NCI-H345 treated with DMSO at 0.1 percent for 48 hours (cell line): ENCODE results near the gene SMIM41.

Experiments used
- DNase-seq: peaks from one replicate; lab custom pipeline; 2025; ENCODE audit not compliant: unreplicated experiment; lab: John Stamatoyannopoulos, UW

Gene SMIM41

DNA sequence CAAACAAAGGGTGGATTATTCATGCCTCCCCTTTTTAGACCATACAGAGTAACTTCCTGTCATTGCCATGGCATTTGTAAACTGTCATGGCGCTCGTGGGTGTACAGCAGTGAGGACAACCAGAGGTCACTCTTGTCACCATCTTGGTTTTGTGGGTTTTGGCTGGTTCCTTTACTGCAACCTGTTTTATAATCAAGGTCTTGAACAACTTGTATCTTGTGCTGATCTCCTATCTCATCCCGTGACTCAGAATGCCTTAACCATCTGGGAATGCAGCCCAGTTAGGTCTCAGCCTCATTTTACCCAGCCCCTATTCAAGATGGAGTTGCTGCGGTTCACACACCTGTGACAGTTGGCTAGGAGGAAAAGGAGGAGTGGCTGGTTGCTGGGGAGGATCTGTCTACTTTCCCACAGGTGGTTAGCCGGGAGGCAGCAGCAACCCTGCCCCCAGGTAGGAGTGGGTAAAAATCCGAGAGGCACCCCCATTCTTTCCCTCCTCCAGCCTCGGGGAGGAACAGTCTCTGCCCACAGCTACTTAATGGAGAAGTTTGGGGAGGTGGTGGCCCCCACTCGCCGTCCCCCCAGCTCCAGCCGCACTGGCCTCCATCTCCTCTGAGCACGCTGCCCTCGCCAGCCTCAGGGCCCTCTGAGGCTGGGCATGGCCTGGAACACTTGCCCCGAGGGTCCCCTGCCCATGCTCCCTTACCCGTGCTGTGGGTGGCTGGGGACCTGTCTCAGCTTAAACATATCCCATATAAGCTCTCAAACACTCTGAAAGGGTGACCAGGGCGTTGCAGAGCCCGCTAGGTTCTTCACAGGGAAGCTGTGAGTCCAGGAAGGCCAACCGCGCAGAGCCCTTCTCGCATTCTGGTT is 41.7 kb downstream of the SMIM41 start:
- DNase-seq: no peak

GRCh38 chr12:52121824-52122539 is 42.5 kb downstream of the SMIM41 start:
- peak; percentile 34 for DNase-seq

- DNase-seq: no peak
Measured at GRCh38 chr12:52122540-52122871, 43.0 kb downstream of the SMIM41 start.

GRCh38 chr12:52122904-52123303 is 43.4 kb downstream of the SMIM41 start:
- no peak for DNase-seq

DNA sequence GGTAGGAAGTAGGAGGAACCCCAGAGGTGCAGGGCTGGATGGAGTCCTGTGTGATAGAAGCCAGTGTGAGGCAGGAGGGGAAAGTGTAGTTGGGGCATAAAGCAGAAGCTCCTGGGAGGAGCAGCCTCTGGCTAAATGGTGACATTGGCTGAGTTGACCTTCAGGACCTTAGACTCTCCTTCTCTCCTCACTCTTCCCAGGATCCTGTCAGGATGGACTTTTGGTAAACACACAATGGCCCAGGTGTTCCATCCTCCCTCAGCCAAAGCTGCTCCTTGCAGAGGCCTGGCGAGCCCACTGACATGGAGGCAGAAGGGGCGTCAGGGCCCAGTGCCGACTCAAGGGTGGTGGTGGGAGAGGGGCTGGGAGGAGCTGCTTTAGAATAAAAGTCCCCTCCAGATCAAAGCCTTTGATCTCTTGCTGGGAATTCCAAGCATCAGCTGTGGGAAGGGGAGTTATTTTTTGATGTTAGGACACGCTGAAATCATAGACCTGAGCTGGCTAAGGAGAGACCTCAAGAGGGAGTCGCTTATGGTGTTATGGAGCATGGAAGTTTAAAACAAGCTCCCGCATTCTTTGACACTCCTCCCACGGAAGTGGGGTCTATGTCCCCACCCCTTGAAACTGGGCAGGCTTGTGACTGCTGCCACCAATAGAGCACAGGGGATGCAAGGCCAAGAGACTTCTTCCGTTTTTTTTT is 44.1 kb downstream of the SMIM41 start:
- no peak for DNase-seq

GRCh38 chr12:52125476-52125900 is 46.0 kb downstream of the SMIM41 start:
- DNase-seq: peak; percentile 77

GRCh38 chr12:52126050-52126604 is 46.6 kb downstream of the SMIM41 start:
- DNase-seq: no peak

DNA sequence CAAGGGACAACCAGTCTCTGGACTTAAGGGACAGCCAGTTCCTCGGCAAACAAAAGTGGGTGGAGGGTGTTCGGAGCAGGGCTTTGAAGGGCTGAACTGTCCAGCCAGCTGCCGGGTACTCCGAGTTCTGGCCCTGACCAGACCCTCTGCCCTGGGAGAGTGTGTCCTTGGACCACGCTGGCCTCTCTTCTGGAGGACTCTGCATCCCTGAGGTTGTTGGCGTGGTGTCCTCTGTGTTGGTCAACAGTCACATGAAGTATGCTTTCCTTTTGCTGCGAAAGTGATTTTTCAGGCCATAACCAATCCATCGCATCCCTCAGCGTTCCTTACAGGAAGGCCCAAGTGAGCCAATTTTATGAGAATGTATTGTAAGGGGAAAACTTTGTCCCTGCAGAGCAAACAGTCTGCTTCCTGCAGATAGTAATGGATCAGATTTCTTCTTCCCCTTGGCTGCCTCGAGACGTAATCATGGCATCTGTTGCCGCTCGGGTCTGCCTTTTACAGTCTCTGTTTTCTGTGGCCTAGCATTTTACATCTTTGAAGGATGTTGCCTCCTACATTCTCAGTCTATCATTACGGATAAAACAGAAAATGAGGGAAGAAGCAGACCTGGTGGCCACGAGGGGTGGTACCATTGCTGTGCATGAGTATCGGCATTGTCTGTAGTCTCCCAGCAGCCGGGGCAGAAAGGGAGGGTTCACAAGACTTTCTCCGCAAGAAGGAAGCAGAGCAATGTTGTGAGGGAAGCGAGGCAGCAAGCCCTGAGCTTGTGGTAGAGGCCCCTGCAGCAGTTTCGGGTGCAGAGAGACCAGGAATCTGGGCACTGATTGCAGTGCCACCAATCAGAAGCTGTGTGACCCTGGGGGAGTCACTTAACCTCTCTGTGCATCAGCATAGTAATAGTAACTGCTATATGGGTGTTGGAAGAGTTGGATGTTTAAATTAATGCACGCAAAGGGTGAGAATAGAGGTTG is 47.4 kb downstream of the SMIM41 start:
- no peak for DNase-seq

DNA sequence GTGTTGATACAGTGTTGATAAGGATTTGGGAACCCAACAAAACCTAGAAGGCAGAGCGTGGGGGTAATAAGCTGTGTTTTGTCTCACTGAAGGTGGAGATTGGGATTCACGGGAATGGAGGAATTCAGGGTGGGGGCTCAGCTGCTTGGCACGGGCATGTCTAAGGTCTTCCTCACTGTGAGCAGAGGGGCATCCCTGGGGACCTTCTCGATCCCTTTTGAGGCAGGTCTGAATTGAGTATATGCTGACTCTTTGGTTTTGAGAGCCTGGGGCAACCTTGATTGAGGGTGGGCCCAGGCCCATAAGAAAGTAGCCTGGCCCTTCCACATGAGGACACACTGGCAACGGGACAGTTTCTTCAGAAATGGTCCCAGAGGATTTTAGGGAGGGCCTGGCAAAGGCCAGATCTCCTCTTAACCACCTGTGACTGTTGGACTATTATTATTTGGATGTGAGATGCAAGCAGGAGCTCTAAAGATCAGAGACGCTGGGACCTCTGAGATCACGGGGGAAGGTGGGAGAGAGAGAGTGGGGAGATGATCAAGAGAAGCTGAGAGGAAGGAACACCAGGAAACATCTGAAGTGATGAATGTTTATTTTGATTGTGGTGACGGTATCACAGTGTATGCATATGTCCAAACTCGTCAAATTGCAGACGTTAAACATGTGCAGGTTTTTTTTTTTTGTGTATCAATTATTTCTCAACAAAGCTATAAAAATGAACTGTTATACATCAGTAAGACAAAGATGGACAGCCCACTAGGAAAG is 48.4 kb downstream of the SMIM41 start:
- DNase-seq: no peak

GRCh38 chr12:52130711-52131110 is 51.2 kb downstream of the SMIM41 start:
- peak; percentile 98 for DNase-seq

- DNase-seq: no peak
Measured at GRCh38 chr12:52132754-52133161, 53.3 kb downstream of the SMIM41 start.

GRCh38 chr12:52137746-52138145 is 58.2 kb downstream of the SMIM41 start:
- DNase-seq: no peak

- DNase-seq: no peak
Measured at GRCh38 chr12:52139147-52139546, 59.6 kb downstream of the SMIM41 start.

GRCh38 chr12:52139579-52140062 is 60.1 kb downstream of the SMIM41 start:
- DNase-seq: peak; percentile 79

GRCh38 chr12:52141306-52141705 is 61.8 kb downstream of the SMIM41 start:
- DNase-seq: no peak

- no peak for DNase-seq
Measured at GRCh38 chr12:52141875-52142274, 62.4 kb downstream of the SMIM41 start.

DNA sequence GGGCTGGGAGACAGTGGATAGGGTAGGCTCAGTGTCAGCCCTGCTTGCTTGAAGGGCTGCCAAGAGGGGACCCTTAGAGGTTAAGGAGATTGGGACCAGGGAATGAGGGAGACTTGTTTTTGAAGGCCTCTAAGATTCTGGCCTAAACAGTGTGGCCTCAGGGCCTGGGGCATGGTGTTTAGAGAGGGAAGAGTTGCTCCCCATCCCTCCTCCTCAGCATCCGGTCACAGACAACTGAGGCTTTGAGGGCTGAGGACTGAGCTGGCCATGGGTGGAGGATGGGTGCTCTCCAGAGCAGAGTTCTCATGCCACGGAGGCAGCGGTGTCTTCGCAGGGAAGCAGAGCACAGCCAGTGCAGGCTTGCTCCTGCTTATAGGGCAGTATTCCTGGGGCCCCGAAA is 62.9 kb downstream of the SMIM41 start:
- DNase-seq: no peak

DNA sequence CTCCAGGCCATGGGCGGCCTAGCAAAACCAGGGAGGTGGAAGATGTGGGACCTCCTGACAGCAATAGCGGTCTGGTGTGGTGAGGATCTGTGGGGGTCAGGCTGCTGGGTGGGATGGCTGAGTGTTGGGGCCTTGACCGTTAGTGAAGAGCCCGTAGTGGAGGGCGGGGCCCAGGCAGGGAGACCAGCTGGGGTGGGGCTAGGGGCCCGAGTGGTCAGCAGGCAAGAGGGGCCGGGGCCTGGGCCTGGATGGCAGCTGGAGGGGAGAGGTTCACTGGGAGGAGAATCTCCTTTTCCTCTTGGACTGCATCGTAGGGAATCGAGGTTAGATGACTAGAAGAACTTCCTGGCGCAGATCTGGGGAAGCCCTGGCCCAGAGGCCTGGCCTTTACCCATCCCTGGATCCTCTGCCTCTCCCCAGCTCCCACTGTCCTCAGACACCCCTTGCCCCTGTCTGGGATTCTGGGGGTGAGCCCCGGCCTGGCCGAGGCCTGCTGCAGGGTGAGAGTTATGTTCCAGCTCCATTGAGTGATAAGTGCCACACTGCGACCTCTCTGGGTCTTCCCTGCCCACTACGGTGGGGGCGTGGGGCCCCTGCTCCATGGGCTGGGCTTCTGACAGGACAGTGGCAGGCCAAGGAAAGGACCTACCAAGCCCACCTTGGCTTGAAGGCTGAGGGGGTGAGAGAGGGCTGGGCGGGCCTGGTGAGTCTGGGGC is 65.2 kb downstream of the SMIM41 start:
- no peak for DNase-seq
